OCI-LY3 (cell line): ENCODE data around the gene GALNT2.

Experiments
- H2AFZ ChIP-seq: fragments of 200-600, 300-600 bp; shearing (Covaris generic); 2 replicates; pipeline ENCODE4 v1.6.0; 2014; ENCODE audit warnings: antibody characterized with exemption, low read depth, low read length
- H3K27ac ChIP-seq: fragments of 200-600, 300-600 bp; sonication (generic); 2 replicates; pipeline ENCODE4 v1.5.1; 2014; ENCODE audit warnings: mild to moderate bottlenecking, low read length, moderate library complexity, mixed read lengths
- H3K27me3 ChIP-seq: fragments of 200-600, 300-600 bp; sonication (generic); 2 replicates; pipeline ENCODE4 v1.6.1; 2014; ENCODE audit warnings: low read depth, low read length, mixed read lengths
- H3K36me3 ChIP-seq: fragments of 200-600, 300-600 bp; sonication (generic); replicated peaks from 2 replicates; pipeline ENCODE3; 2014; ENCODE audit warnings: low read depth, low read length, mixed read lengths
- H3K4me1 ChIP-seq: fragments of 300-600, 200-600 bp; sonication (generic); 2 replicates; pipeline ENCODE4 v1.6.1; 2014; ENCODE audit warnings: low read length, mixed read lengths
- H3K4me2 ChIP-seq: fragments of 200-600, 300-600 bp; sonication (generic); 2 replicates; pipeline ENCODE4 v1.6.1; 2014; ENCODE audit warnings: low read length, mixed read lengths
- H3K4me3 ChIP-seq: fragments of 300-600, 200-600 bp; sonication (generic); 2 replicates; pipeline ENCODE4 v1.5.1; 2014; ENCODE audit warnings: antibody characterized with exemption, mild to moderate bottlenecking, low read length, moderate library complexity
- H3K79me2 ChIP-seq: fragments of 300-600, 200-600 bp; shearing (Covaris generic); 2 replicates; pipeline ENCODE4 v1.6.1; 2014; ENCODE audit warnings: mild to moderate bottlenecking, low read length, mixed read lengths
- H3K9ac ChIP-seq: fragments of 300-600, 200-600 bp; shearing (Covaris generic); 2 replicates; pipeline ENCODE4 v1.6.0; 2014; ENCODE audit warnings: mild to moderate bottlenecking, low read length, moderate library complexity
- H3K9me3 ChIP-seq: fragments of 200-600, 300-600 bp; shearing (Covaris generic); 2 replicates; pipeline ENCODE4 v1.6.1; 2014; ENCODE audit warnings: low read length, mixed read lengths; ENCODE audit not compliant: insufficient read depth
- H4K20me1 ChIP-seq: fragments of 200-600, 300-600 bp; sonication (generic); 2 replicates; pipeline ENCODE4 v1.6.1; 2016; ENCODE audit warnings: low read length, mixed read lengths; ENCODE audit not compliant: insufficient read depth
- EZH2phosphoT487 ChIP-seq: fragments of 200-600 bp; shearing (Covaris generic); IDR thresholded peaks from 2 replicates; pipeline ENCODE4 v1.6.1; 2018; ENCODE audit warnings: antibody characterized with exemption, mixed run types, low read depth
- TF ChIP-seq, protein P1 (sequence below): fragments of 200-600, 300-600 bp; sonication (generic); IDR thresholded peaks from 2 replicates; pipeline ENCODE4 v1.5.1; 2014; ENCODE audit warnings: antibody characterized with exemption, low read length, low read depth

The GALNT2 gene

DNA sequence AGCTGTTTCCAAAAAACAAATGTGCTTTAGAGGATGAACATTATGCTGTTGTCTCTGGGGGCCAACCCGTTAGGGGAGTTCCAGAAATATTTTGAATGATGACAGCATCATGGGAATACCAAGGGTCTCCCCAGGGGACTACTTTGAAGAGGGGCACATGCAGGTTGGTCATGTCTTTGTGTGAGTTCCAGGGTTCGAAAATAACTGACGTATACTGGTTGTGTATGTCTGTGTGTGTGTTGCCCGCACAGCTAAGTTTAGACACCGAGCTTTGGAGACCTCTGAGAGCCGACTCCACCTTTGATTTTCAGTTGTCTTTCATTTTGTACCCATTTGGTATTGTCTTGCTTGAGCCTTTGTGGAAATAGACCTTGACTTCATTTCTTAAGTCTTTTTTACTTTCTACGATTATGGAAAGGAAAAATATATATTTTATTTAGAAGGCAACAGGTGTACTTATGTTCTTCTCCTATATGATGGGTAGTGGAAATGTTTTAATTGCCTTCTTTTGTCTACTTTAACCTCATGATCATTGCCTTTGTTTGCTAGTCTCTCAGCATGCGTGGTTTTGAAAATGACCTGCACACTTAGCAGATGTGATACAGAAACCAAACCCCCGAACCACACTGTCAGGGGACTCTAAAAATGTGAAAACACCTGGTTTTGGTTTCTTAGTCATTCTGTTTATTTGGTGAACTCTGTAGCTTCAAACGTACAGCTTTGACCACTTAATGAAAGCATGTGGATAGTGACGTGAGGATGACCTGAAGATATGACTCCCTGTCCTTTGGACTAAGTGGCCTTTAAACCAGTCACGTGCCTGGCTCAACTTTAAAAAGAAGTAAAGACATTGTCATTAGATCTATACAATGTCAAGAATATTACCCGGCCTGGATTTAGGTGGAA, 56.5 kb downstream of the GALNT2 start:
- no peak for TF ChIP-seq EZH2phosphoT487
- TF ChIP-seq, protein P1, sequence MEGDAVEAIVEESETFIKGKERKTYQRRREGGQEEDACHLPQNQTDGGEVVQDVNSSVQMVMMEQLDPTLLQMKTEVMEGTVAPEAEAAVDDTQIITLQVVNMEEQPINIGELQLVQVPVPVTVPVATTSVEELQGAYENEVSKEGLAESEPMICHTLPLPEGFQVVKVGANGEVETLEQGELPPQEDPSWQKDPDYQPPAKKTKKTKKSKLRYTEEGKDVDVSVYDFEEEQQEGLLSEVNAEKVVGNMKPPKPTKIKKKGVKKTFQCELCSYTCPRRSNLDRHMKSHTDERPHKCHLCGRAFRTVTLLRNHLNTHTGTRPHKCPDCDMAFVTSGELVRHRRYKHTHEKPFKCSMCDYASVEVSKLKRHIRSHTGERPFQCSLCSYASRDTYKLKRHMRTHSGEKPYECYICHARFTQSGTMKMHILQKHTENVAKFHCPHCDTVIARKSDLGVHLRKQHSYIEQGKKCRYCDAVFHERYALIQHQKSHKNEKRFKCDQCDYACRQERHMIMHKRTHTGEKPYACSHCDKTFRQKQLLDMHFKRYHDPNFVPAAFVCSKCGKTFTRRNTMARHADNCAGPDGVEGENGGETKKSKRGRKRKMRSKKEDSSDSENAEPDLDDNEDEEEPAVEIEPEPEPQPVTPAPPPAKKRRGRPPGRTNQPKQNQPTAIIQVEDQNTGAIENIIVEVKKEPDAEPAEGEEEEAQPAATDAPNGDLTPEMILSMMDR = no peak
- H3K27me3 ChIP-seq = no peaks in the 10 kb centered on the region
- peak overlapping the region; percentile 53 for H3K4me3 ChIP-seq
- H4K20me1 ChIP-seq = peaks cover 10% of the 10 kb centered on the region; the same call in 1 of the 2 replicates
- H2AFZ ChIP-seq = no peak overlapping the region
- H3K4me1 ChIP-seq = peaks cover 68% of the 10 kb centered on the region
- H3K79me2 ChIP-seq = peaks cover 84% of the 10 kb centered on the region
- H3K4me2 ChIP-seq = peak overlapping the region; percentile 71
- H3K9me3 ChIP-seq = no peaks in the 10 kb centered on the region; the same call in 1 of the 2 replicates
- H3K36me3 ChIP-seq = peaks cover 5% of the 10 kb centered on the region
- H3K27ac ChIP-seq = peak overlapping the region; percentile 70
- peak overlapping the region; percentile 30 for H3K9ac ChIP-seq

DNA sequence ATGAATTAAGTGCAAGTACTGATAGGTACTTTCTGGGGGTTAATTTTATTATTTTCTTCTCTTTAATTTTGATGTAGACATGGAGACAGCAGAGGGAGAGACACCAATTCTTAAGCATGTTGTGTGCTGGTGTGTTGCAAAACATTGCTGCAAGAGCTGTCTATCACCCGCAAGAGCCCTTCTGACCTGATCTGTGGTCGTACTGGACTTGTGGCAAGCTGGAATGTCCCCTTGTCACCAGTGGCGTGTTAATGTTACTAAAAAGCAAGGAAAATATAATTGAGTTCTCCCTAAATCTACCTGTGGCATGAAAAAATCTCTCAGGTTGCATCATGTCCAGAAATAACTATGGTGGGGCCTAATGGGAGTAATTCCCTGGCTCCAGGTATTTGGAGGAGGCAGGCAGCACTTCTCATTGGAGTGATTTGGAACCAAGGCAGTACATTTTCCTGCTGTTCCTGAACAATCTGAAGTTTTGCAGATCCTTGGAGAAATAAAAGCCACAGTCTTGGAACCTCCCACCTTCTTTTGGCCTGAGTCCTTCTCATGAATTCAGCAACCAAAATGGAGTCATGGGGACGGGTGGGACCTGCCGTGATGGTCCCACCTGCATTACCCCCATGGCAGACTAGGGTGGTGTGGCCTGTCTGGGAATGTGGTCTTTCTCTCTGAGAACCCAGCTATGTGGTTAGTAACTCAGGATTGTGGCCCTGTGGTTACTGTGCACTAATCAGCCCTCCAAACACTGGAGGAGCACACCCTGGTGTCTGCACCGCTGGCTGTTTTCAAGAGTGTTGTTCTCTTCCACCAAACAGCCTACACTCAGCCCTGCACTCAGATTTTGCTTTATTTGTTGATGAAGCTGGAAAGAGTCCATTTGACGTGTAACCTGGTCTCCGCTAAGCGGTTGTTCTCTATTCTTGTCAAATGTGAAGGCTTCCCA, 57.4 kb downstream of the GALNT2 start:
- Histone ChIP-seq H3K4me2 (peak overlapping the region; percentile 71), H2AFZ (no peak overlapping the region), H3K27ac (peak overlapping the region; percentile 70), H3K4me1 (peaks cover 68% of the 10 kb centered on the region), H3K79me2 (peaks cover 80% of the 10 kb centered on the region), H3K36me3 (peaks cover 5% of the 10 kb centered on the region), H3K27me3 (no peaks in the 10 kb centered on the region), H3K4me3 (peak overlapping the region; percentile 53), H3K9me3 (no peaks in the 10 kb centered on the region; the same call in 1 of the 2 replicates), H4K20me1 (peaks cover 11% of the 10 kb centered on the region; the same call in 1 of the 2 replicates), H3K9ac (no peak overlapping the region; the same call in 1 of the 2 replicates)
- no peak for TF ChIP-seq EZH2phosphoT487
- TF ChIP-seq, protein P1 = no peak

DNA sequence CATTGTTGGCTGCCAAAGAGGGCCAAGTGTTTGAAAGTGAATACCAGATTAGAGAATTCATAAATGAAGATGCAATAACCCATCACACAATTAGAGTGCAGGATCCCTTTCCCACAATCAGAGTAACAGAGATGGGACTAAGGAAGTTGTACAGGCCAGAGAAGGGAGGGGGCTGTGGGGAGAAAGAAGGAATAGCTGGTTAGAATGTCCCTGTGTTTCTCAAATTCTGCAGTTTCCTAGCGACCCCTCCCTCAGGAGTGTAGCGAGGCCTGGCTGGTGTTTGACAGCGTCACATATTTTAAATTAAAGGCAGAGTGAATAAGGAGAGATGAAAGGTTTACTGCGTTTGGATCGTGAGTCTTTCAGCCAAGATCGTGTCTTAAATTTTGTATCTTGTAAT, 58.1 kb downstream of the GALNT2 start:
- Histone ChIP-seq H3K4me1 (peaks cover 68% of the 10 kb centered on the region), H3K27ac (no peak overlapping the region), H3K4me3 (no peak overlapping the region), H2AFZ (no peak overlapping the region), H3K9me3 (no peaks in the 10 kb centered on the region; the same call in 1 of the 2 replicates), H3K9ac (no peak overlapping the region), H3K4me2 (peak overlapping the region; percentile 46; the same call in 1 of the 2 replicates), H3K27me3 (no peaks in the 10 kb centered on the region), H3K36me3 (peaks cover 5% of the 10 kb centered on the region), H4K20me1 (peaks cover 18% of the 10 kb centered on the region), H3K79me2 (peaks cover 79% of the 10 kb centered on the region)
- TF ChIP-seq EZH2phosphoT487 = no peak
- TF ChIP-seq, protein P1 = no peak
